ENCODE measurements around the gene POPDC2.

GRCh38 chr3:119664850-119665379 is 4.5 kb upstream of the POPDC2 start:
- TF ChIP-seq ZNF274 (IDR thresholded peaks at IDR 0.05; ENCODE audit: low read length) (no peak), ZNF274 (tag by site-specific recombination; IDR thresholded peaks at IDR 0.05; ENCODE audit: borderline replicate concordance) (no peak), CTCF (tag by site-specific recombination; IDR thresholded peaks at IDR 0.05) (no peak)
